ENCODE measurements around the gene RNF144A. TPM values are rescaled to one million over a fixed set of nuclear protein-coding genes. Genes with fewer than 3 reads are reported as not detected.

RNF144A gene
- total and polyA plus RNA-seq, 2 experiments from 2014 or later = 6.3 to 24.1 TPM

GRCh38 chr2:7089284-7089683 is 172.1 kb downstream of the RNF144A start:
- TF ChIP-seq, protein P1, sequence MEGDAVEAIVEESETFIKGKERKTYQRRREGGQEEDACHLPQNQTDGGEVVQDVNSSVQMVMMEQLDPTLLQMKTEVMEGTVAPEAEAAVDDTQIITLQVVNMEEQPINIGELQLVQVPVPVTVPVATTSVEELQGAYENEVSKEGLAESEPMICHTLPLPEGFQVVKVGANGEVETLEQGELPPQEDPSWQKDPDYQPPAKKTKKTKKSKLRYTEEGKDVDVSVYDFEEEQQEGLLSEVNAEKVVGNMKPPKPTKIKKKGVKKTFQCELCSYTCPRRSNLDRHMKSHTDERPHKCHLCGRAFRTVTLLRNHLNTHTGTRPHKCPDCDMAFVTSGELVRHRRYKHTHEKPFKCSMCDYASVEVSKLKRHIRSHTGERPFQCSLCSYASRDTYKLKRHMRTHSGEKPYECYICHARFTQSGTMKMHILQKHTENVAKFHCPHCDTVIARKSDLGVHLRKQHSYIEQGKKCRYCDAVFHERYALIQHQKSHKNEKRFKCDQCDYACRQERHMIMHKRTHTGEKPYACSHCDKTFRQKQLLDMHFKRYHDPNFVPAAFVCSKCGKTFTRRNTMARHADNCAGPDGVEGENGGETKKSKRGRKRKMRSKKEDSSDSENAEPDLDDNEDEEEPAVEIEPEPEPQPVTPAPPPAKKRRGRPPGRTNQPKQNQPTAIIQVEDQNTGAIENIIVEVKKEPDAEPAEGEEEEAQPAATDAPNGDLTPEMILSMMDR (IDR thresholded peaks at IDR 0.05; ENCODE audit: low read depth, low read length) = no peak
- Histone ChIP-seq H3K27me3 (no peaks in the 10 kb centered on the region), H3K4me1 (ENCODE audit: low read depth) (no peaks in the 10 kb centered on the region), H3K4me3 (no peak overlapping the region), H3K27ac (no peak overlapping the region), H3K36me3 (no peaks in the 10 kb centered on the region), H3K9me3 (ENCODE audit: low read depth) (no peaks in the 10 kb centered on the region)
- no peak for DNase-seq (ENCODE audit: low read depth in 1 of 2, low spot score in 1 of 2)

GRCh38 chr2:7089898-7090510 is 172.8 kb downstream of the RNF144A start:
- Histone ChIP-seq H3K4me1 (ENCODE audit: low read depth) (no peaks in the 10 kb centered on the region), H3K36me3 (no peaks in the 10 kb centered on the region), H3K9me3 (ENCODE audit: low read depth) (no peaks in the 10 kb centered on the region), H3K4me3 (no peak overlapping the region), H3K27ac (no peak overlapping the region), H3K27me3 (no peaks in the 10 kb centered on the region)
- DNase-seq (ENCODE audit: low read depth in 1 of 2, low spot score in 1 of 2) = no peak
- TF ChIP-seq, protein P1 (IDR thresholded peaks at IDR 0.05; ENCODE audit: low read depth, low read length) = no peak

- no peaks in the 10 kb centered on the region for H3K27me3 ChIP-seq
- no peak for DNase-seq (ENCODE audit: low read depth in 1 of 2, low spot score in 1 of 2)
- H3K4me1 ChIP-seq (ENCODE audit: low read depth) = no peaks in the 10 kb centered on the region
- H3K9me3 ChIP-seq (ENCODE audit: low read depth) = no peaks in the 10 kb centered on the region
- H3K4me3 ChIP-seq = no peak overlapping the region
- TF ChIP-seq, protein P1 (IDR thresholded peaks at IDR 0.05; ENCODE audit: low read depth, low read length) = no peak
- H3K36me3 ChIP-seq = no peaks in the 10 kb centered on the region
- H3K27ac ChIP-seq = no peak overlapping the region
Measured at GRCh38 chr2:7093376-7093775, 176.2 kb downstream of the RNF144A start.

Other genes with a start within 250 kb of the RNF144A start
- 0.54 and 2.3 TPM in 2 replicates for gene CMPK2, start 51.5 kb upstream of the RNF144A start, total RNA-seq
- gene CMPK2, start 51.5 kb upstream of the RNF144A start, polyA plus RNA-seq = 0.61 and 2.4 TPM in 2 replicates
- gene RSAD2, start 39.6 kb upstream of the RNF144A start, total RNA-seq = 0.12 and 0.28 TPM in 2 replicates
- gene RSAD2, start 39.6 kb upstream of the RNF144A start, polyA plus RNA-seq = 0.52 and 0.65 TPM in 2 replicates